IMR-90 (cell line): Measurements from ENCODE around the gene ZMYM2. TPM values are rescaled to one million over a fixed set of nuclear protein-coding genes. Genes with fewer than 3 reads are reported as not detected.

Source experiments
- ATAC-seq: fragments of 200-7000 bp; cut with Tn5 transposase; 2 replicates; pipeline ENCODE4 v1.9.1; 2020; ENCODE audit warnings: low read depth, mild to moderate bottlenecking, moderate library complexity
- BruUV-seq: library from RNA; stranded (reverse); fragments of 400-500 nt; replicated peaks from 2 replicates; lab custom pipeline; 2021; lab: Mats Ljungman, UMichigan
- CTCF ChIA-PET: fragments of 300-600 bp; formaldehyde crosslinking; extraction: SDS; loops from one replicate; lab custom pipeline; 2021; ENCODE audit warnings: antibody characterized with exemption; lab: Yijun Ruan, JAX
- POLR2A ChIA-PET: fragments of 300-600 bp; sonication (Branson Sonifier 250); formaldehyde crosslinking; loops from one replicate; lab custom pipeline; 2022; ENCODE audit warnings: antibody characterized with exemption; ENCODE audit not compliant: unreplicated experiment; lab: Charles Lee
- DNase-seq: peaks from one replicate; pipeline ENCODE4 v3.0.0; 2013
- H2AFZ ChIP-seq: replicated peaks from 2 replicates; pipeline ENCODE3; 2013; ENCODE audit warnings: low read length, mild to moderate bottlenecking; ENCODE audit not compliant: poor library complexity
- H2AK5ac ChIP-seq: 2 replicates; pipeline ENCODE4 v1.6.1; 2013; ENCODE audit warnings: low read depth, low read length, inconsistent platforms
- H2AK9ac ChIP-seq: replicated peaks from 2 replicates; pipeline ENCODE3; 2013; ENCODE audit warnings: mild to moderate bottlenecking, low read depth, low read length, moderate library complexity; ENCODE audit not compliant: poor library complexity
- H2BK120ac ChIP-seq: 2 replicates; pipeline ENCODE4 v1.6.1; 2013; ENCODE audit warnings: low read depth, low read length, inconsistent platforms
- H2BK15ac ChIP-seq: 3 replicates; pipeline ENCODE4 v1.6.1; 2013; ENCODE audit warnings: low read depth, low read length, inconsistent platforms
- H2BK20ac ChIP-seq: 2 replicates; pipeline ENCODE4 v1.6.1; 2013; ENCODE audit warnings: low read depth, mild to moderate bottlenecking, inconsistent platforms, low read length, moderate library complexity
- H2BK5ac ChIP-seq: 2 replicates; pipeline ENCODE4 v1.6.1; 2013; ENCODE audit warnings: mild to moderate bottlenecking, low read depth, low read length, inconsistent platforms; ENCODE audit not compliant: poor library complexity, severe bottlenecking
- H3K14ac ChIP-seq: replicated peaks from 2 replicates; pipeline ENCODE4 v1.6.1; 2013; ENCODE audit warnings: low read depth, low read length, inconsistent platforms
- H3K18ac ChIP-seq: 2 replicates; pipeline ENCODE4 v1.6.1; 2013; ENCODE audit warnings: low read depth, low read length, control low read depth
- H3K23ac ChIP-seq: 2 replicates; pipeline ENCODE4 v1.6.1; 2013; ENCODE audit warnings: low read depth, low read length, inconsistent platforms
- H3K27ac ChIP-seq: 2 replicates; pipeline ENCODE4 v1.5.1; 2013; ENCODE audit warnings: mild to moderate bottlenecking, control low read depth, low read length; ENCODE audit not compliant: insufficient read depth
- H3K27me3 ChIP-seq: 2 replicates; pipeline ENCODE4 v1.6.1; 2013; ENCODE audit warnings: low read length; ENCODE audit not compliant: control insufficient read depth, insufficient read depth
- H3K36me3 ChIP-seq: 2 replicates; pipeline ENCODE4 v1.6.1; 2013; ENCODE audit warnings: low read length, mixed read lengths; ENCODE audit not compliant: control insufficient read depth, insufficient read depth
- H3K4ac ChIP-seq: 2 replicates; pipeline ENCODE4 v1.6.1; 2013; ENCODE audit warnings: low read depth, low read length, inconsistent platforms
- H3K4me1 ChIP-seq: 2 replicates; pipeline ENCODE4 v1.6.1; 2013; ENCODE audit warnings: low read length, mixed read lengths; ENCODE audit not compliant: control insufficient read depth, insufficient read depth
- H3K4me2 ChIP-seq: 2 replicates; pipeline ENCODE4 v1.6.1; 2013; ENCODE audit warnings: low read depth, mild to moderate bottlenecking, control low read depth, low read length, moderate library complexity
- H3K4me3 ChIP-seq: 2 replicates; pipeline ENCODE4 v1.5.1; 2013; ENCODE audit warnings: low read depth, mild to moderate bottlenecking, control low read depth, low read length, moderate library complexity; ENCODE audit not compliant: insufficient read depth
- H3K56ac ChIP-seq: 2 replicates; pipeline ENCODE4 v1.6.1; 2013; ENCODE audit warnings: low read length, inconsistent platforms; ENCODE audit not compliant: insufficient read depth; ENCODE audit errors: extremely low read depth
- H3K79me1 ChIP-seq, 2 experiments: 2 replicates each; pipeline ENCODE4 v1.6.1; 2013; ENCODE audit warnings: low read length in 2 of 2, inconsistent platforms in 1 of 2, low read depth in 1 of 2
- H3K9ac ChIP-seq: 2 replicates; pipeline ENCODE4 v1.6.1; 2013; ENCODE audit warnings: low read depth, low read length, control low read depth
- H3K9me1 ChIP-seq: 2 replicates; pipeline ENCODE4 v1.6.1; 2013; ENCODE audit warnings: low read length, inconsistent platforms; ENCODE audit not compliant: insufficient read depth
- H3K9me3 ChIP-seq: 2 replicates; pipeline ENCODE4 v1.6.1; 2013; ENCODE audit warnings: low read length; ENCODE audit not compliant: control insufficient read depth, insufficient read depth
- H4K20me1 ChIP-seq: 2 replicates; pipeline ENCODE4 v1.6.1; 2013; ENCODE audit warnings: low read length, inconsistent platforms; ENCODE audit not compliant: insufficient read depth
- H4K5ac ChIP-seq: 2 replicates; pipeline ENCODE4 v1.6.1; 2013; ENCODE audit warnings: mild to moderate bottlenecking, low read depth, low read length, control low read depth
- H4K8ac ChIP-seq, 2 experiments: 2 replicates each; pipeline ENCODE4 v1.6.1; 2013; ENCODE audit warnings: low read depth in 2 of 2, low read length in 2 of 2, control low read depth in 1 of 2, inconsistent platforms in 1 of 2
- H4K91ac ChIP-seq: 2 replicates; pipeline ENCODE4 v1.6.1; 2013; ENCODE audit warnings: low read depth, low read length, inconsistent platforms; ENCODE audit not compliant: insufficient read depth
- BHLHE40 ChIP-seq: fragments of 150-350 bp; IDR thresholded peaks from 2 replicates; pipeline ENCODE4 v1.6.1; 2016; ENCODE audit warnings: mild to moderate bottlenecking, low read depth, low read length
- CEBPB ChIP-seq: IDR thresholded peaks from 2 replicates; pipeline ENCODE4 v1.6.1; 2012; ENCODE audit warnings: low read depth, low read length, improper control_type of control experiment
- RAD21 ChIP-seq: IDR thresholded peaks from 2 replicates; pipeline ENCODE4 v1.6.1; 2012; ENCODE audit warnings: low read length, improper control_type of control experiment
- RCOR1 ChIP-seq: IDR thresholded peaks from 2 replicates; pipeline ENCODE4 v1.6.1; 2012; ENCODE audit warnings: mild to moderate bottlenecking, low read length, improper control_type of control experiment; ENCODE audit not compliant: insufficient replicate concordance
- SMC3 ChIP-seq: fragments of 150-350 bp; IDR thresholded peaks from 2 replicates; pipeline ENCODE4 v1.6.1; 2016; ENCODE audit warnings: low read depth, mild to moderate bottlenecking, antibody characterized with exemption, low read length, moderate library complexity
- WGBS, 2 experiments: methylation state at CpG; one replicate each; pipeline versions ENCODE4 v1.1.5 to v1.1.7; 2013; ENCODE audit warnings: missing lambda C conversion rate in 2 of 2; ENCODE audit not compliant: insufficient read length in 1 of 2; ENCODE audit errors: extremely low coverage in 2 of 2; 5-methylcytosine and 5-hydroxymethylcytosine counted together
- dilution Hi-C: fragments of 300-500 bp; cut with HindIII; formaldehyde crosslinking; loops from one replicate; pipeline ENCODE4 v1.14.3; 2018; ENCODE audit warnings: low sequenced_read_pairs; ENCODE audit not compliant: unreplicated experiment
- in situ Hi-C: fragments of 300-500 bp; cut with MboI; formaldehyde crosslinking; loops from 3 replicates; pipeline ENCODE4 v1.14.3; 2019; ENCODE audit warnings: low sequenced_read_pairs, inconsistent platforms, mixed read lengths
- intact Hi-C: fragments of 100-400 bp; cut with micrococcal nuclease; formaldehyde crosslinking; loops from 2 replicates; pipeline ENCODE4 v1.10.0; 2022
- polyA plus RNA-seq, 3 experiments: library from polyadenylated mRNA; depleted of rRNA; stranded (reverse); fragments of >200 nt; gene quantifications; 2 replicates each; pipeline ENCODE4 v1.2.3, GENCODE V29; 2012; ENCODE audit warnings: low replicate concordance in 1 of 3
- total RNA-seq: library from RNA; depleted of rRNA; stranded (reverse); fragments of >200 nt; gene quantifications from 2 replicates; pipeline ENCODE4 v1.2.3, GENCODE V29; 2012
- TF ChIP-seq, protein P1 (sequence below): fragments of 150-350 bp; IDR thresholded peaks from 2 replicates; pipeline ENCODE4 v1.6.1; 2016; ENCODE audit warnings: low read depth, mild to moderate bottlenecking, low read length, moderate library complexity, borderline replicate concordance
- TF ChIP-seq, protein P2 (sequence below): fragments of 150-350 bp; IDR thresholded peaks from 2 replicates; pipeline ENCODE4 v1.6.1; 2017; ENCODE audit warnings: mild to moderate bottlenecking, antibody characterized with exemption, low read length, low read depth

Gene ZMYM2
- total and polyA plus RNA-seq, 2 of the 4 experiments (the other 2 are of a cell fraction) = 15.7 to 51.1 TPM

GRCh38 chr13:20016649-20017364, 58.3 kb downstream of the ZMYM2 start:
- CTCF ChIA-PET = no interaction called here
- intact Hi-C loops = loop anchor here (10.0 kb wide), 1 partner anchor 48 kb away; no protein-coding TSS in a partner anchor

More at GRCh38 chr13:20016649-20017364, 58.3 kb downstream of the ZMYM2 start:
- no peak overlapping the region for H3K4me2 ChIP-seq
- no peak for ATAC-seq
- H3K23ac ChIP-seq = no peak overlapping the region
- H3K56ac ChIP-seq = no peak overlapping the region
- no CpG with 5 or more reads among the region's 3 CpGs for WGBS, 2 experiments
- H3K14ac ChIP-seq = no peak overlapping the region
- H3K4ac ChIP-seq = no peak overlapping the region
- no peak overlapping the region for H3K18ac ChIP-seq
- H3K36me3 ChIP-seq = peaks cover 19% of the 10 kb centered on the region
- no peak overlapping the region for H2AK9ac ChIP-seq
- dilution Hi-C loops (no loop called here), in situ Hi-C loops (no loop called here)
- H3K9ac ChIP-seq = no peak overlapping the region
- H4K91ac ChIP-seq = no peak overlapping the region
- H2BK5ac ChIP-seq = no peak overlapping the region
- no peak overlapping the region for H2BK120ac ChIP-seq
- no peak overlapping the region for H4K5ac ChIP-seq
- no peak for TF ChIP-seq RCOR1
- TF ChIP-seq BHLHE40 = no peak
- no peak for TF ChIP-seq RAD21
- TF ChIP-seq, protein P1, sequence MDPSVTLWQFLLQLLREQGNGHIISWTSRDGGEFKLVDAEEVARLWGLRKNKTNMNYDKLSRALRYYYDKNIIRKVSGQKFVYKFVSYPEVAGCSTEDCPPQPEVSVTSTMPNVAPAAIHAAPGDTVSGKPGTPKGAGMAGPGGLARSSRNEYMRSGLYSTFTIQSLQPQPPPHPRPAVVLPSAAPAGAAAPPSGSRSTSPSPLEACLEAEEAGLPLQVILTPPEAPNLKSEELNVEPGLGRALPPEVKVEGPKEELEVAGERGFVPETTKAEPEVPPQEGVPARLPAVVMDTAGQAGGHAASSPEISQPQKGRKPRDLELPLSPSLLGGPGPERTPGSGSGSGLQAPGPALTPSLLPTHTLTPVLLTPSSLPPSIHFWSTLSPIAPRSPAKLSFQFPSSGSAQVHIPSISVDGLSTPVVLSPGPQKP = no peak
- TF ChIP-seq, protein P2, sequence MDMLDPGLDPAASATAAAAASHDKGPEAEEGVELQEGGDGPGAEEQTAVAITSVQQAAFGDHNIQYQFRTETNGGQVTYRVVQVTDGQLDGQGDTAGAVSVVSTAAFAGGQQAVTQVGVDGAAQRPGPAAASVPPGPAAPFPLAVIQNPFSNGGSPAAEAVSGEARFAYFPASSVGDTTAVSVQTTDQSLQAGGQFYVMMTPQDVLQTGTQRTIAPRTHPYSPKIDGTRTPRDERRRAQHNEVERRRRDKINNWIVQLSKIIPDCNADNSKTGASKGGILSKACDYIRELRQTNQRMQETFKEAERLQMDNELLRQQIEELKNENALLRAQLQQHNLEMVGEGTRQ = no peak
- no peak for TF ChIP-seq CEBPB
- no peak for TF ChIP-seq SMC3
- peaks cover 12 to 24% of the 10 kb centered on the region in 2 experiments for H3K79me1 ChIP-seq
- H3K27ac ChIP-seq = no peak overlapping the region
- H4K8ac ChIP-seq = no peak overlapping the region
- H2BK20ac ChIP-seq = no peak overlapping the region
- H2BK15ac ChIP-seq = no peak overlapping the region
- POLR2A ChIA-PET = no interaction called here
- H3K27me3 ChIP-seq = no peaks in the 10 kb centered on the region
- H2AK5ac ChIP-seq = no peak overlapping the region
- peaks cover 4% of the 10 kb centered on the region; the same call in 1 of the 2 replicates for H3K9me3 ChIP-seq
- BruUV-seq = no TSS peak
- DNase-seq = no peak
- H3K4me1 ChIP-seq = no peaks in the 10 kb centered on the region
- H3K4me3 ChIP-seq = no peak overlapping the region
- H3K9me1 ChIP-seq = no peaks in the 10 kb centered on the region
- no peak overlapping the region for H2AFZ ChIP-seq
- peaks cover 8% of the 10 kb centered on the region; the same call in 1 of the 2 replicates for H4K20me1 ChIP-seq
